Measurements from ENCODE around the gene CD22.

The CD22 gene

DNA sequence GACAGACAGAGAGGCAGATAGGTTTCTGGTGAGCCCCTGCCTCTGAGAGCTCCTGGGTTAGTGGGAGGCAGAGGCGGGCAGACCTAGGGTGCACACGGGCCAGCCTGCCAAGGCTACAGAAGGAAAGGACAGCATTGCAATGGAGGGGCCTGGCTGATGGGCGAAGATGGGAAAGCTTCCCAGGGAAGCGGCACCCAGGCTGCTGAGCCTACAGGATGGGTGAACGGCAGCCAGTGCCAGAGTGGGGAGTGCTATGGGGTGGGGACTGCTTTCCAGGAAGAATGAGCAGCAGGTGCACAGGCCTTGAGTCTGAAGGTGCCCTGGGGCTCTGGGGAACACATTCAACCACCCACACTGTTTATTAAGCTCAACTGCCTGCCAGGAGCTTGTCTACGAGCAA is 37.7 kb upstream of the CD22 start:
- Histone ChIP-seq H3K9me3 (no peaks in the 10 kb centered on the region), H3K27me3 (peaks cover 0 to 58% of the 10 kb centered on the region in 2 donors), H3K4me1 (no peaks in the 10 kb centered on the region), H3K4me3 (no peak overlapping the region), H3K36me3 (no peaks in the 10 kb centered on the region), H3K27ac (no peak overlapping the region)
- DNase-seq: no peak
- intact Hi-C loops (cut with DNase I; ENCODE audit: low total_unique reads): no loop called here
- TF ChIP-seq, protein P1, sequence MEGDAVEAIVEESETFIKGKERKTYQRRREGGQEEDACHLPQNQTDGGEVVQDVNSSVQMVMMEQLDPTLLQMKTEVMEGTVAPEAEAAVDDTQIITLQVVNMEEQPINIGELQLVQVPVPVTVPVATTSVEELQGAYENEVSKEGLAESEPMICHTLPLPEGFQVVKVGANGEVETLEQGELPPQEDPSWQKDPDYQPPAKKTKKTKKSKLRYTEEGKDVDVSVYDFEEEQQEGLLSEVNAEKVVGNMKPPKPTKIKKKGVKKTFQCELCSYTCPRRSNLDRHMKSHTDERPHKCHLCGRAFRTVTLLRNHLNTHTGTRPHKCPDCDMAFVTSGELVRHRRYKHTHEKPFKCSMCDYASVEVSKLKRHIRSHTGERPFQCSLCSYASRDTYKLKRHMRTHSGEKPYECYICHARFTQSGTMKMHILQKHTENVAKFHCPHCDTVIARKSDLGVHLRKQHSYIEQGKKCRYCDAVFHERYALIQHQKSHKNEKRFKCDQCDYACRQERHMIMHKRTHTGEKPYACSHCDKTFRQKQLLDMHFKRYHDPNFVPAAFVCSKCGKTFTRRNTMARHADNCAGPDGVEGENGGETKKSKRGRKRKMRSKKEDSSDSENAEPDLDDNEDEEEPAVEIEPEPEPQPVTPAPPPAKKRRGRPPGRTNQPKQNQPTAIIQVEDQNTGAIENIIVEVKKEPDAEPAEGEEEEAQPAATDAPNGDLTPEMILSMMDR (IDR thresholded peaks at IDR 0.05): no peak

- Histone ChIP-seq H3K4me1 (no peaks in the 10 kb centered on the region), H3K36me3 (no peaks in the 10 kb centered on the region), H3K27me3 (peaks cover 0 to 63% of the 10 kb centered on the region in 2 donors), H3K4me3 (no peak within 1 kb of the TSS), H3K9me3 (no peaks in the 10 kb centered on the region), H3K27ac (no peak within 1 kb of the TSS)
- DNase-seq: no peak
- intact Hi-C loops (cut with DNase I; ENCODE audit: low total_unique reads): no loop called here
- TF ChIP-seq, protein P1 (IDR thresholded peaks at IDR 0.05): no peak
Measured at GRCh38 chr19:35291916-35292315, 37.1 kb upstream of the CD22 start, which contains the start of gene MAG. TSS of gene MAG (plus strand) at chr19:35292161. CDS start at chr19:35295409, 3,248 bp downstream.

DNA sequence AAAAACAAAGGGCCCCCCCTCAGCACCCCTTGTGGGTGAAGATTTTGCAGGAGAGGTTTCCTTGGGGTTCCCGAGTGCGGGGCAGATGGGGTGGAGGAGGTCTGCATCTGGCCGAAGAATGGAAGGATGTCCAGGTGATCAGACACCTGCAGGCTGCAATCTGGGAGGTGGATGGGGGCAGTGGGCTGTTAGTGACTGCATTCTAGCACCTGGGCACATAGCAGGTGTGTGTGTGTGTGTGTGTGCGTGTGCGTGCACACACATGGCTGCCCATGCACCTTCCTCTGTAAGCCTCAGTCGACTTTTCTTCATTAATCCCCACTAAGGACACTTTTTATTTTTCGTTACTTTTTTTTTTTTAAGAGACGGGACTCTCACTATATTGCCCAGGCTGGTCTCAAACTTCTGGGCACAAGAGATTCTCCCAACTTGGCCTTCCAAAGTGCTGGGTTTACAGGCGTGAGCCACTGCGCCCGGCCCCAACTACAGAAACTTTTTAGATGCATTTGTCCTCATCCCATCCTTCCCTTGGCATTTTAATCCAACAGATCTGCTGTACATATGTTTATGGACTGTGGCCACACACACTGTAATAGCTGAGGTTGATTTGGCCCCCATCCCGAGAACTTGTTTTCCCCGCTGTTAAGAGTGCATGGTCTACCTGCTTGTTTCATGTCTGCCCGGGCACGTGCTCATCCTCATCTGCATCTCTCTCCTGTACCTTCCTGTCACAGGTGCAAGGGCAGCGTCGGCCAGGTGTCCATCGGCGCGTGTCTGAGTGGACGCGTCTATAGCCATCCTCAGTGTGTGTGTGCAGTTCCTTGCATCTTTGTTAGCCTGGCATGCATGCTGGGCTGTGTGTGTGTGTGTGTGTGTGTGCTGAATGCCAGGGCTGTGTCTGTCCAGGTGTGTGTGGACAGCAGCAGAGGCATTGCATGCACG is 36.3 kb upstream of the CD22 start:
- Histone ChIP-seq H3K36me3 (no peaks in the 10 kb centered on the region), H3K27me3 (peaks cover 0 to 67% of the 10 kb centered on the region in 2 donors), H3K9me3 (no peaks in the 10 kb centered on the region), H3K4me1 (no peaks in the 10 kb centered on the region), H3K4me3 (no peak overlapping the region), H3K27ac (no peak overlapping the region)
- DNase-seq: no peak
- TF ChIP-seq, protein P1 (IDR thresholded peaks at IDR 0.05): no peak
- intact Hi-C loops (cut with DNase I; ENCODE audit: low total_unique reads): no loop called here

DNA sequence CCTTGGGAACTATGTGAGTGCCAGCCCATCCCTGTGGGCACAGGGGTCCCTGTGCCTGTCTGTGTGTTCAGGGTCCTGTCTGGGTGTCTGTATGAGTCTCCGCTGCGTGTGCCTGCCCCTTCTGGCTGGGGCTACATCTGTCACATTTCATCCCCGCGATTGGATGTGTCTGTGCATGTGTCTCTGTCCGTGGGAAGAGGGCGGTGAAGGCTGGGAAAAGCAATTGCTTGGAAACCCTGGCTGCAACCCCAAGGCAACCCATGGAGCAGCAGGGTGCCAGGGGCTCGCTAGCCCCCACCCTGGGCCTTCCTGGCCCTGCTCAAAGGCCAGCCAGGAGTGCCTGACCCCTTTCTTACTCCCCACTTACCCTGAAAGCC is 35.6 kb upstream of the CD22 start:
- H3K36me3 ChIP-seq: no peaks in the 10 kb centered on the region
- no peak overlapping the region for H3K27ac ChIP-seq
- DNase-seq: no peak
- H3K4me3 ChIP-seq: no peak overlapping the region
- H3K4me1 ChIP-seq: no peaks in the 10 kb centered on the region
- no peaks in the 10 kb centered on the region for H3K9me3 ChIP-seq
- peaks cover 0 to 73% of the 10 kb centered on the region in 2 donors for H3K27me3 ChIP-seq
- TF ChIP-seq, protein P1 (IDR thresholded peaks at IDR 0.05): no peak
- intact Hi-C loops (cut with DNase I; ENCODE audit: low total_unique reads): no loop called here

DNA sequence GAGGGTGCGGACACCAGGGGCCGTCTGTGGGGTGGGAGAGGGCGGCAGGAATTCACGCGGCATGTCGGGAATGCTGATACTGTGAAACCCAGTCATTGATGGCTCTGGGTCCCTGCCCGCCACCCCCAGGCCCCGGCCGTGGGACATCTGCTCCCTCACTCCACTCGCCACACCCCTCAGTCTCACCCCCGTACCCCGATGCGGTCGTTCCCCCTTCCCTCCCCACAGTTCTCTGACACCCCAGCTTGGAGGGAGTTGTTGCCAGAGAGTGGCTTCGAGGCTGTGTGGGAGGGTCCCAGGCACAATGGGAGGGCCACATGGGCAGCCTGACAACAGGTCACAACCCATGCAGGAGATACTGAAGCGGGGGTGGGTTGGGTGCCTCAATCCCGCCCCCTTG is 35.2 kb upstream of the CD22 start:
- H3K4me3 ChIP-seq: no peak overlapping the region
- no peak overlapping the region for H3K27ac ChIP-seq
- no peaks in the 10 kb centered on the region for H3K9me3 ChIP-seq
- no peaks in the 10 kb centered on the region for H3K4me1 ChIP-seq
- TF ChIP-seq, protein P1 (IDR thresholded peaks at IDR 0.05): no peak
- no peaks in the 10 kb centered on the region for H3K36me3 ChIP-seq
- intact Hi-C loops (cut with DNase I; ENCODE audit: low total_unique reads): no loop called here
- DNase-seq: no peak
- H3K27me3 ChIP-seq: peaks cover 0 to 77% of the 10 kb centered on the region in 2 donors

All from tibial artery (tissue), 4 donors.